Neural cell (in vitro differentiated cells): Measurements from ENCODE around the gene MLLT10. TPM values are rescaled to one million over a fixed set of nuclear protein-coding genes. Genes with fewer than 3 reads are reported as not detected.
"Not testable (repeated sequence)": the region's sequence is repeated elsewhere in the genome, so short reads cannot be mapped to it uniquely, and the experiment has no call there.

Experiments
- H2AFZ ChIP-seq: fragments of 200-600, 300-800 bp; sonication (generic), shearing (Covaris generic); 2 replicates; pipeline ENCODE4 v1.6.0; 2014; ENCODE audit warnings: low read depth, mild to moderate bottlenecking, antibody characterized with exemption, low read length, moderate library complexity
- H3F3A ChIP-seq: fragments of 200-600 bp; shearing (Covaris generic); 2 replicates; pipeline ENCODE4 v1.6.1; 2016; ENCODE audit warnings: mild to moderate bottlenecking, moderate library complexity, mixed read lengths, antibody characterized with exemption, low read length; ENCODE audit not compliant: insufficient read depth, poor library complexity, severe bottlenecking
- H3K27ac ChIP-seq: fragments of 200-600, 300-800 bp; sonication (generic), shearing (Covaris generic); 2 replicates; pipeline ENCODE4 v1.5.1; 2014; ENCODE audit warnings: mild to moderate bottlenecking, low read length, moderate library complexity
- H3K27me3 ChIP-seq: fragments of 300-800, 200-600 bp; sonication (generic), shearing (Covaris generic); 2 replicates; pipeline ENCODE4 v1.6.0; 2014; ENCODE audit warnings: mild to moderate bottlenecking, low read depth, low read length, moderate library complexity; ENCODE audit not compliant: insufficient read depth
- H3K36me3 ChIP-seq: fragments of 300-800, 200-600 bp; sonication (generic), shearing (Covaris generic); 2 replicates; pipeline ENCODE4 v1.5.1; 2014; ENCODE audit warnings: mild to moderate bottlenecking, antibody characterized with exemption, low read length, moderate library complexity; ENCODE audit not compliant: insufficient read depth
- H3K4me2 ChIP-seq: fragments of 300-800, 200-600 bp; sonication (generic), shearing (Covaris generic); 2 replicates; pipeline ENCODE4 v1.6.0; 2014; ENCODE audit warnings: mild to moderate bottlenecking, low read length
- H3K4me3 ChIP-seq: fragments of 300-800, 200-600 bp; sonication (generic), shearing (Covaris generic); 2 replicates; pipeline ENCODE4 v1.5.1; 2014; ENCODE audit warnings: mild to moderate bottlenecking, low read length, moderate library complexity
- H3K79me2 ChIP-seq: fragments of 200-600 bp; shearing (Covaris generic); replicated peaks from 2 replicates; pipeline ENCODE4 v1.6.0; 2014; ENCODE audit warnings: mild to moderate bottlenecking, low read length, moderate library complexity; ENCODE audit not compliant: insufficient read depth
- H3K9ac ChIP-seq: fragments of 300-800, 200-600 bp; sonication (generic), shearing (Covaris generic); 2 replicates; pipeline ENCODE4 v1.6.1; 2016; ENCODE audit warnings: mild to moderate bottlenecking, low read length, mixed read lengths
- H3K9me2 ChIP-seq: fragments of 200-600 bp; shearing (Covaris generic); 2 replicates; pipeline ENCODE4 v1.6.1; 2016; ENCODE audit warnings: mild to moderate bottlenecking, low read length, mixed read lengths; ENCODE audit not compliant: insufficient read depth
- H3K9me3 ChIP-seq: fragments of 200-600, 300-800 bp; sonication (generic), shearing (Covaris generic); 2 replicates; pipeline ENCODE4 v1.6.1; 2016; ENCODE audit warnings: mild to moderate bottlenecking, mixed run types, low read length, moderate library complexity, mixed read lengths
- H4K20me1 ChIP-seq: fragments of 200-600 bp; shearing (Covaris generic); 2 replicates; pipeline ENCODE4 v1.6.1; 2016; ENCODE audit warnings: mild to moderate bottlenecking, mixed run types; ENCODE audit not compliant: insufficient read depth
- EP300 ChIP-seq: fragments of 450-650 bp; conservative IDR thresholded peaks from 2 replicates; pipeline ENCODE4 v1.6.1; 2014; ENCODE audit warnings: antibody characterized with exemption, mild to moderate bottlenecking, moderate library complexity; ENCODE audit not compliant: poor library complexity, severe bottlenecking
- EZH2 ChIP-seq: fragments of 200-600, 300-800 bp; shearing (Covaris generic), sonication (generic); IDR thresholded peaks from 2 replicates; pipeline ENCODE4 v1.6.1; 2014; ENCODE audit warnings: antibody characterized with exemption, low read length, borderline replicate concordance, mild to moderate bottlenecking; ENCODE audit not compliant: insufficient read depth, poor library complexity, severe bottlenecking
- MXI1 ChIP-seq: fragments of 450-650 bp; conservative IDR thresholded peaks from 2 replicates; pipeline ENCODE4 v1.6.1; 2014; ENCODE audit warnings: antibody characterized with exemption, mild to moderate bottlenecking; ENCODE audit not compliant: poor library complexity, severe bottlenecking
- POLR2AphosphoS5 ChIP-seq: IDR thresholded peaks from 2 replicates; pipeline ENCODE4 v1.6.1; 2012
- RAD21 ChIP-seq: fragments of 450-650 bp; conservative IDR thresholded peaks from 2 replicates; pipeline ENCODE4 v1.6.1; 2014; ENCODE audit warnings: antibody characterized with exemption, mild to moderate bottlenecking, moderate library complexity
- SMC3 ChIP-seq: fragments of 450-650 bp; conservative IDR thresholded peaks from 2 replicates; pipeline ENCODE4 v1.6.1; 2014; ENCODE audit warnings: antibody characterized with exemption, mild to moderate bottlenecking, moderate library complexity; ENCODE audit not compliant: poor library complexity
- TAF1 ChIP-seq: IDR thresholded peaks from 2 replicates; pipeline ENCODE4 v1.6.1; 2012; ENCODE audit warnings: low read depth
- polyA plus RNA-seq: library from polyadenylated mRNA; depleted of rRNA; stranded (reverse); fragments of >200 nt; gene quantifications from 2 replicates; pipeline ENCODE4 v1.2.3, GENCODE V29; 2014
- TF ChIP-seq, protein P1 (sequence below): IDR thresholded peaks from 2 replicates; pipeline ENCODE4 v1.6.1; 2012; ENCODE audit warnings: borderline replicate concordance
- TF ChIP-seq, protein P2 (sequence below): fragments of 450-650 bp; IDR thresholded peaks from 2 replicates; pipeline ENCODE4 v1.5.1; 2014; ENCODE audit warnings: antibody characterized with exemption, mild to moderate bottlenecking, moderate library complexity; ENCODE audit not compliant: poor library complexity, severe bottlenecking

The MLLT10 gene
- polyA plus RNA-seq, 1 donor from 2014 or later, result 31.0 TPM

DNA sequence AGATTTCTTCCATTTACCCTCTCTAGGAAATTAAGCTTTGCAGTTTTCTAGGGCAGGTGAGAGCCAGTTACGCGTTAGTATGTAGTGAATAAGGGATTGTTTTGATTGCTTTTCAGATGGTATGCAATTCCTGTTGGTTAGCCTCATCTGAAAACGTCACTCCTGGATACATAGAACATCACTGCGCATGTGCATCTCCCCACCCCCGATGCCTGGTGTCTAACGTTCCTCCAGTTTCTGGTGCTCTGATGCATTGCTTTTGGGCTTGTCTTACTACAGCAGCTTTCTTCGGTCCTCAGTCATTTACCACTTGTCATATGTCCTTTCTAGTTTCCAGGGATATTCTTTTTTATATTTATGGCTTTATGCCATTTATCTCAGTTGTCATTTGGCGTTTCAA lies 22.5 kb downstream of the MLLT10 start:
- H2AFZ ChIP-seq, result no peak overlapping the region
- H3K79me2 ChIP-seq, result peaks cover 47% of the 10 kb centered on the region
- no peak overlapping the region for H3K4me3 ChIP-seq
- no peaks in the 10 kb centered on the region for H3K27me3 ChIP-seq
- TF ChIP-seq EP300 (no peak), TAF1 (no peak), SMC3 (no peak), EZH2 (no peak), RAD21 (no peak), MXI1 (no peak), POLR2AphosphoS5 (no peak)
- TF ChIP-seq, protein P1, sequence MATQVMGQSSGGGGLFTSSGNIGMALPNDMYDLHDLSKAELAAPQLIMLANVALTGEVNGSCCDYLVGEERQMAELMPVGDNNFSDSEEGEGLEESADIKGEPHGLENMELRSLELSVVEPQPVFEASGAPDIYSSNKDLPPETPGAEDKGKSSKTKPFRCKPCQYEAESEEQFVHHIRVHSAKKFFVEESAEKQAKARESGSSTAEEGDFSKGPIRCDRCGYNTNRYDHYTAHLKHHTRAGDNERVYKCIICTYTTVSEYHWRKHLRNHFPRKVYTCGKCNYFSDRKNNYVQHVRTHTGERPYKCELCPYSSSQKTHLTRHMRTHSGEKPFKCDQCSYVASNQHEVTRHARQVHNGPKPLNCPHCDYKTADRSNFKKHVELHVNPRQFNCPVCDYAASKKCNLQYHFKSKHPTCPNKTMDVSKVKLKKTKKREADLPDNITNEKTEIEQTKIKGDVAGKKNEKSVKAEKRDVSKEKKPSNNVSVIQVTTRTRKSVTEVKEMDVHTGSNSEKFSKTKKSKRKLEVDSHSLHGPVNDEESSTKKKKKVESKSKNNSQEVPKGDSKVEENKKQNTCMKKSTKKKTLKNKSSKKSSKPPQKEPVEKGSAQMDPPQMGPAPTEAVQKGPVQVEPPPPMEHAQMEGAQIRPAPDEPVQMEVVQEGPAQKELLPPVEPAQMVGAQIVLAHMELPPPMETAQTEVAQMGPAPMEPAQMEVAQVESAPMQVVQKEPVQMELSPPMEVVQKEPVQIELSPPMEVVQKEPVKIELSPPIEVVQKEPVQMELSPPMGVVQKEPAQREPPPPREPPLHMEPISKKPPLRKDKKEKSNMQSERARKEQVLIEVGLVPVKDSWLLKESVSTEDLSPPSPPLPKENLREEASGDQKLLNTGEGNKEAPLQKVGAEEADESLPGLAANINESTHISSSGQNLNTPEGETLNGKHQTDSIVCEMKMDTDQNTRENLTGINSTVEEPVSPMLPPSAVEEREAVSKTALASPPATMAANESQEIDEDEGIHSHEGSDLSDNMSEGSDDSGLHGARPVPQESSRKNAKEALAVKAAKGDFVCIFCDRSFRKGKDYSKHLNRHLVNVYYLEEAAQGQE, result no peak
- TF ChIP-seq, protein P2, sequence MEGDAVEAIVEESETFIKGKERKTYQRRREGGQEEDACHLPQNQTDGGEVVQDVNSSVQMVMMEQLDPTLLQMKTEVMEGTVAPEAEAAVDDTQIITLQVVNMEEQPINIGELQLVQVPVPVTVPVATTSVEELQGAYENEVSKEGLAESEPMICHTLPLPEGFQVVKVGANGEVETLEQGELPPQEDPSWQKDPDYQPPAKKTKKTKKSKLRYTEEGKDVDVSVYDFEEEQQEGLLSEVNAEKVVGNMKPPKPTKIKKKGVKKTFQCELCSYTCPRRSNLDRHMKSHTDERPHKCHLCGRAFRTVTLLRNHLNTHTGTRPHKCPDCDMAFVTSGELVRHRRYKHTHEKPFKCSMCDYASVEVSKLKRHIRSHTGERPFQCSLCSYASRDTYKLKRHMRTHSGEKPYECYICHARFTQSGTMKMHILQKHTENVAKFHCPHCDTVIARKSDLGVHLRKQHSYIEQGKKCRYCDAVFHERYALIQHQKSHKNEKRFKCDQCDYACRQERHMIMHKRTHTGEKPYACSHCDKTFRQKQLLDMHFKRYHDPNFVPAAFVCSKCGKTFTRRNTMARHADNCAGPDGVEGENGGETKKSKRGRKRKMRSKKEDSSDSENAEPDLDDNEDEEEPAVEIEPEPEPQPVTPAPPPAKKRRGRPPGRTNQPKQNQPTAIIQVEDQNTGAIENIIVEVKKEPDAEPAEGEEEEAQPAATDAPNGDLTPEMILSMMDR, result no peak
- no peak overlapping the region for H3K9ac ChIP-seq
- no peaks in the 10 kb centered on the region for H3F3A ChIP-seq
- no peaks in the 10 kb centered on the region for H4K20me1 ChIP-seq
- H3K36me3 ChIP-seq, result no peaks in the 10 kb centered on the region
- no peaks in the 10 kb centered on the region for H3K9me2 ChIP-seq
- no peaks in the 10 kb centered on the region for H3K9me3 ChIP-seq
- H3K27ac ChIP-seq, result no peak overlapping the region
- H3K4me2 ChIP-seq, result no peak overlapping the region

DNA sequence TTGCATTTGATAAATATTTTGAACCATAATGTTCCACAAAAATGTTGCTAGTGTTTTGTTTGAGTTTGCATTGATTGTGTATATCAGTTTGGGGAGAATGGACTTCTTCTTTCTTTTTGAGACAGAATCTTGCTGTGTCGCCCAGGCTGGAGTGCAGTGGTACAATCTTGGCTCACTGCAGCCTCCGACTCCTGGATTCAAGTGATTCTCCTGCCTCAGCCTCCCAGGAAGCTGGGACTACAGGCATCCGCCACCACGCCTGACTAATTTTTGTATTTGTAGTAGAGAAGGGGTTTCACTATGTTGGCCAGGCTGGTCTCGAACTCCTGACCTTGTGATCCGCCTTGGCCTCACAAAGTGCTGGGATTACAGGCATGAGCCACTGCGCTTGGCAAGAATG lies 25.0 kb downstream of the MLLT10 start:
- H3K27me3 ChIP-seq, H3K4me3 ChIP-seq, H4K20me1 ChIP-seq, H3K36me3 ChIP-seq, H3K27ac ChIP-seq, H3F3A ChIP-seq, H2AFZ ChIP-seq, H3K9ac ChIP-seq, H3K9me3 ChIP-seq, H3K4me2 ChIP-seq, H3K9me2 ChIP-seq: not testable (repeated sequence)
- peaks cover 54% of the 10 kb centered on the region for H3K79me2 ChIP-seq

DNA sequence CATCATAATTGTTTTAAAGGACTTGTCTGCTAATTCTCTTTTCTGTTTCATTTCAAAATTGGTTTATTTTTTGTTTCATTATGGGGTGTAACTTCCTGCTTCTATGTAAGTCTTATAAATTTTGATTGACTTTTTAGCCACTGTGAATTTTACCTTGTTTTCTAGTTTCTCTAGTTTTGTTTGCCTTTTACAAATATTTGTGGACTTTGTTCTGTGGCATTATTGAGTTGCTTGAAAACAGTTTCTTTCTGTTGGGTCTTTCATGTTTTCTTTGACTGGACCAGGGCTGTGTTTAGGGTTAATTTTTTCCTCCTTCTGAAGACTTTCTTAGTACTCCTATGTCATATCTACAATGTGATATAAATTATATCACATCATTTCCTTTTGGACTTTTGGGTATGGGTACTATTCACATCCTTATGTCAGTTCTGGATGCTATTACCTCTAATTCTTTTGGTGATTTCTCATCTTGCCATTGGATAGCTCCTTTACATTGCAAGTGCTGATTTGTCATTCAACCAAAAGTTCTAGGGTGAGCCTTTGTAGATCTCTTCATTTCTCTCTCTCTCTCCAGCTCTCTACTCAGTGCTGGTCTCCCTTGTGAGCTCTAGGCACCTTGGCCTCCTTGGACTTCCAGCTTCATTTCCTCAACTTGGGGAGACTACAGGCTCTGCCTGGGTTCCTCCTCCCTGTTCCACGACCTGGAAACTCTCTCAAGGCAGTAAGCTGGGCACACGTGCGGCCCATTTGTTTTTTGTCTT lies 36.9 kb downstream of the MLLT10 start:
- H3K9ac ChIP-seq, result no peak overlapping the region
- H3K27ac ChIP-seq, result no peak overlapping the region
- no peak overlapping the region for H2AFZ ChIP-seq
- H3F3A ChIP-seq, result no peaks in the 10 kb centered on the region
- no peak overlapping the region for H3K4me3 ChIP-seq
- H3K9me2 ChIP-seq, result no peaks in the 10 kb centered on the region
- H3K9me3 ChIP-seq, result no peaks in the 10 kb centered on the region
- peaks cover 60% of the 10 kb centered on the region for H3K79me2 ChIP-seq
- TF ChIP-seq RAD21, result no peak
- TF ChIP-seq, protein P2, result no peak
- no peak for TF ChIP-seq EP300
- no peak for TF ChIP-seq TAF1
- TF ChIP-seq, protein P1, result no peak
- no peak for TF ChIP-seq EZH2
- TF ChIP-seq POLR2AphosphoS5, result no peak
- no peak for TF ChIP-seq MXI1
- TF ChIP-seq SMC3, result no peak
- H3K36me3 ChIP-seq, result no peaks in the 10 kb centered on the region
- no peaks in the 10 kb centered on the region for H4K20me1 ChIP-seq
- H3K27me3 ChIP-seq, result no peaks in the 10 kb centered on the region
- no peak overlapping the region for H3K4me2 ChIP-seq
